ENCODE results near the gene FNDC7. TPM values are rescaled to one million over a fixed set of nuclear protein-coding genes. Genes with fewer than 3 reads are reported as not detected.
"Not testable (repeated sequence)": the region's sequence is repeated elsewhere in the genome, so short reads cannot be mapped to it uniquely, and the experiment has no call there.

The FNDC7 gene
- not detected for total RNA-seq (ENCODE audit: unreplicated experiment)
- long read RNA-seq = 0 reads

GRCh38 chr1:108712606-108713150, at the start of gene FNDC7:
Gene FNDC7 (plus strand): TSS chr1:108712908. CDS start chr1:108712934, 26 bp downstream.
- TF ChIP-seq CTCF (IDR thresholded peaks at IDR 0.05; ENCODE audit: partially characterized antibody, unreplicated experiment) = no peak
- no peaks in the 10 kb centered on the region for H3K4me1 Mint-ChIP-seq (ENCODE audit: low read depth, unreplicated experiment)
- no peak within 1 kb of the TSS for H3K4me3 Mint-ChIP-seq (ENCODE audit: unreplicated experiment)
- H3K27ac Mint-ChIP-seq (ENCODE audit: unreplicated experiment) = no peak within 1 kb of the TSS
- H3K36me3 Mint-ChIP-seq (ENCODE audit: unreplicated experiment) = no peaks in the 10 kb centered on the region
- peaks cover 2% of the 10 kb centered on the region for H3K27me3 Mint-ChIP-seq (ENCODE audit: unreplicated experiment)
- no peaks in the 10 kb centered on the region for H3K9me3 Mint-ChIP-seq (ENCODE audit: unreplicated experiment)
- no peak for DNase-seq

- no peak for DNase-seq
- Mint-ChIP-seq H3K4me1 (ENCODE audit: low read depth, unreplicated experiment) (peaks cover 8% of the 10 kb centered on the region), H3K27me3 (ENCODE audit: unreplicated experiment) (no peaks in the 10 kb centered on the region), H3K9me3 (ENCODE audit: unreplicated experiment) (peaks cover 2% of the 10 kb centered on the region), H3K4me3 (ENCODE audit: unreplicated experiment) (no peak overlapping the region), H3K27ac (ENCODE audit: unreplicated experiment) (no peak overlapping the region), H3K36me3 (ENCODE audit: unreplicated experiment) (peaks cover 4% of the 10 kb centered on the region)
- TF ChIP-seq CTCF (IDR thresholded peaks at IDR 0.05; ENCODE audit: partially characterized antibody, unreplicated experiment) = no peak
Measured at GRCh38 chr1:108663074-108663473, 49.6 kb upstream of the FNDC7 start.

GRCh38 chr1:108664481-108664880, 48.2 kb upstream of the FNDC7 start:
- H3K27ac Mint-ChIP-seq (ENCODE audit: unreplicated experiment) = no peak overlapping the region
- no peak for TF ChIP-seq CTCF (IDR thresholded peaks at IDR 0.05; ENCODE audit: partially characterized antibody, unreplicated experiment)
- peaks cover 2% of the 10 kb centered on the region for H3K9me3 Mint-ChIP-seq (ENCODE audit: unreplicated experiment)
- H3K4me3 Mint-ChIP-seq (ENCODE audit: unreplicated experiment) = no peak overlapping the region
- DNase-seq = no peak
- peaks cover 4% of the 10 kb centered on the region for H3K36me3 Mint-ChIP-seq (ENCODE audit: unreplicated experiment)
- no peaks in the 10 kb centered on the region for H3K27me3 Mint-ChIP-seq (ENCODE audit: unreplicated experiment)
- peaks cover 8% of the 10 kb centered on the region for H3K4me1 Mint-ChIP-seq (ENCODE audit: low read depth, unreplicated experiment)

- H3K36me3 Mint-ChIP-seq (ENCODE audit: unreplicated experiment) = peaks cover 4% of the 10 kb centered on the region
- no peak overlapping the region for H3K27ac Mint-ChIP-seq (ENCODE audit: unreplicated experiment)
- peaks cover 2% of the 10 kb centered on the region for H3K9me3 Mint-ChIP-seq (ENCODE audit: unreplicated experiment)
- no peaks in the 10 kb centered on the region for H3K27me3 Mint-ChIP-seq (ENCODE audit: unreplicated experiment)
- H3K4me3 Mint-ChIP-seq (ENCODE audit: unreplicated experiment) = no peak overlapping the region
- no peak for TF ChIP-seq CTCF (IDR thresholded peaks at IDR 0.05; ENCODE audit: partially characterized antibody, unreplicated experiment)
- H3K4me1 Mint-ChIP-seq (ENCODE audit: low read depth, unreplicated experiment) = peaks cover 8% of the 10 kb centered on the region
- DNase-seq = no peak
Measured at GRCh38 chr1:108665067-108665466, 47.6 kb upstream of the FNDC7 start.

- H3K27ac Mint-ChIP-seq (ENCODE audit: unreplicated experiment) = no peak overlapping the region
- peaks cover 2% of the 10 kb centered on the region for H3K9me3 Mint-ChIP-seq (ENCODE audit: unreplicated experiment)
- H3K27me3 Mint-ChIP-seq (ENCODE audit: unreplicated experiment) = no peaks in the 10 kb centered on the region
- no peak overlapping the region for H3K4me3 Mint-ChIP-seq (ENCODE audit: unreplicated experiment)
- peaks cover 8% of the 10 kb centered on the region for H3K4me1 Mint-ChIP-seq (ENCODE audit: low read depth, unreplicated experiment)
- peaks cover 4% of the 10 kb centered on the region for H3K36me3 Mint-ChIP-seq (ENCODE audit: unreplicated experiment)
- no peak for TF ChIP-seq CTCF (IDR thresholded peaks at IDR 0.05; ENCODE audit: partially characterized antibody, unreplicated experiment)
- DNase-seq = no peak
Measured at GRCh38 chr1:108665771-108666170, 46.9 kb upstream of the FNDC7 start.

- H3K9me3 Mint-ChIP-seq (ENCODE audit: unreplicated experiment); H3K27me3 Mint-ChIP-seq (ENCODE audit: unreplicated experiment); H3K4me1 Mint-ChIP-seq (ENCODE audit: low read depth, unreplicated experiment); H3K27ac Mint-ChIP-seq (ENCODE audit: unreplicated experiment); H3K4me3 Mint-ChIP-seq (ENCODE audit: unreplicated experiment); DNase-seq; H3K36me3 Mint-ChIP-seq (ENCODE audit: unreplicated experiment): not testable (repeated sequence)
Measured at GRCh38 chr1:108667422-108667821, 45.3 kb upstream of the FNDC7 start.
